ENCODE results near the gene PSMD9. TPM values are rescaled to one million over a fixed set of nuclear protein-coding genes. Genes with fewer than 3 reads are reported as not detected.

The PSMD9 gene
- total and polyA plus RNA-seq, 5 donors from 2014 or later = 52.9 to 106 (median 86.6) TPM

GRCh38 chr12:121947981-121948380 lies 59.4 kb downstream of the PSMD9 start:
- H3K27me3 ChIP-seq (ENCODE audit: control insufficient read depth, insufficient read depth, low read length) = no peaks in the 10 kb centered on the region
- H3K4me3 Mint-ChIP-seq = no peak overlapping the region
- no peaks in the 10 kb centered on the region for H3K9me3 ChIP-seq (ENCODE audit: control insufficient read depth in 2 of 2, low read length in 2 of 2)
- peaks cover 10% of the 10 kb centered on the region for H3K27me3 Mint-ChIP-seq
- no peak for DNase-seq
- no peak overlapping the region for H3K27ac ChIP-seq (ENCODE audit: insufficient read depth, low read length, poor library complexity, severe bottlenecking)
- ATAC-seq (ENCODE audit: low read depth in 2 of 2) = no peak
- no peaks in the 10 kb centered on the region for H3K4me1 Mint-ChIP-seq
- no peaks in the 10 kb centered on the region for H3K36me3 Mint-ChIP-seq
- no peaks in the 10 kb centered on the region for H3K4me1 ChIP-seq (ENCODE audit: control insufficient read depth, insufficient read depth, low read length, poor library complexity, severe bottlenecking)
- no peaks in the 10 kb centered on the region for H3K36me3 ChIP-seq (ENCODE audit: control insufficient read depth, insufficient read depth, low read length)
- H3K4me3 ChIP-seq (ENCODE audit: low read depth, low read length) = no peak overlapping the region
- no peak overlapping the region for H3K27ac Mint-ChIP-seq
- H3K9me3 Mint-ChIP-seq = peaks cover 0 to 2% (median 0%) of the 10 kb centered on the region in 7 donors

GRCh38 chr12:121949648-121950397 lies 61.2 kb downstream of the PSMD9 start:
- no peak for ATAC-seq (ENCODE audit: low read depth in 2 of 2)
- Histone ChIP-seq H3K27me3 (ENCODE audit: control insufficient read depth, insufficient read depth, low read length) (no peaks in the 10 kb centered on the region), H3K36me3 (ENCODE audit: control insufficient read depth, insufficient read depth, low read length) (no peaks in the 10 kb centered on the region), H3K9me3 (ENCODE audit: control insufficient read depth in 2 of 2, low read length in 2 of 2) (no peaks in the 10 kb centered on the region), H3K4me1 (ENCODE audit: control insufficient read depth, insufficient read depth, low read length, poor library complexity, severe bottlenecking) (no peaks in the 10 kb centered on the region), H3K4me3 (ENCODE audit: low read depth, low read length) (no peak overlapping the region), H3K27ac (ENCODE audit: insufficient read depth, low read length, poor library complexity, severe bottlenecking) (no peak overlapping the region)
- H3K4me3 Mint-ChIP-seq = no peak overlapping the region
- no peaks in the 10 kb centered on the region for H3K4me1 Mint-ChIP-seq
- no peak overlapping the region for H3K27ac Mint-ChIP-seq
- H3K27me3 Mint-ChIP-seq = peaks cover 10% of the 10 kb centered on the region
- no peaks in the 10 kb centered on the region for H3K36me3 Mint-ChIP-seq
- H3K9me3 Mint-ChIP-seq = peaks cover 0 to 2% (median 0%) of the 10 kb centered on the region in 7 donors
- DNase-seq = no peak

- no peak for DNase-seq
- no peak for ATAC-seq (ENCODE audit: low read depth in 2 of 2)
- Mint-ChIP-seq H3K4me1 (no peaks in the 10 kb centered on the region), H3K4me3 (no peak overlapping the region), H3K9me3 (no peaks in the 10 kb centered on the region), H3K27ac (no peak overlapping the region), H3K27me3 (peaks cover 16% of the 10 kb centered on the region), H3K36me3 (no peaks in the 10 kb centered on the region)
- H3K4me1 ChIP-seq (ENCODE audit: control insufficient read depth, insufficient read depth, low read length, poor library complexity, severe bottlenecking) = no peaks in the 10 kb centered on the region
- no peaks in the 10 kb centered on the region for H3K9me3 ChIP-seq (ENCODE audit: control insufficient read depth in 2 of 2, low read length in 2 of 2)
- no peaks in the 10 kb centered on the region for H3K27me3 ChIP-seq (ENCODE audit: control insufficient read depth, insufficient read depth, low read length)
- H3K36me3 ChIP-seq (ENCODE audit: control insufficient read depth, insufficient read depth, low read length) = no peaks in the 10 kb centered on the region
- H3K27ac ChIP-seq (ENCODE audit: insufficient read depth, low read length, poor library complexity, severe bottlenecking) = no peak overlapping the region
- no peak overlapping the region for H3K4me3 ChIP-seq (ENCODE audit: low read depth, low read length)
Observed at GRCh38 chr12:121953117-121953692, 64.6 kb downstream of the PSMD9 start.

GRCh38 chr12:121953695-121954094 lies 65.1 kb downstream of the PSMD9 start:
- Mint-ChIP-seq H3K4me3 (no peak overlapping the region), H3K27ac (no peak overlapping the region), H3K9me3 (no peaks in the 10 kb centered on the region), H3K4me1 (no peaks in the 10 kb centered on the region), H3K27me3 (peaks cover 16% of the 10 kb centered on the region), H3K36me3 (no peaks in the 10 kb centered on the region)
- no peaks in the 10 kb centered on the region for H3K36me3 ChIP-seq (ENCODE audit: control insufficient read depth, insufficient read depth, low read length)
- no peak overlapping the region for H3K4me3 ChIP-seq (ENCODE audit: low read depth, low read length)
- no peak overlapping the region for H3K27ac ChIP-seq (ENCODE audit: insufficient read depth, low read length, poor library complexity, severe bottlenecking)
- no peaks in the 10 kb centered on the region for H3K9me3 ChIP-seq (ENCODE audit: control insufficient read depth in 2 of 2, low read length in 2 of 2)
- H3K27me3 ChIP-seq (ENCODE audit: control insufficient read depth, insufficient read depth, low read length) = no peaks in the 10 kb centered on the region
- DNase-seq (no peak), ATAC-seq (ENCODE audit: low read depth in 2 of 2) (no peak)
- no peaks in the 10 kb centered on the region for H3K4me1 ChIP-seq (ENCODE audit: control insufficient read depth, insufficient read depth, low read length, poor library complexity, severe bottlenecking)

- peaks cover 16% of the 10 kb centered on the region for H3K27me3 Mint-ChIP-seq
- H3K36me3 ChIP-seq (ENCODE audit: control insufficient read depth, insufficient read depth, low read length) = no peaks in the 10 kb centered on the region
- H3K9me3 ChIP-seq (ENCODE audit: control insufficient read depth in 2 of 2, low read length in 2 of 2) = no peaks in the 10 kb centered on the region
- H3K27ac Mint-ChIP-seq = peak overlapping the region in 1 of 3 donors; percentile 68
- H3K9me3 Mint-ChIP-seq = peaks cover 0 to 2% (median 0%) of the 10 kb centered on the region in 7 donors
- no peak overlapping the region for H3K27ac ChIP-seq (ENCODE audit: insufficient read depth, low read length, poor library complexity, severe bottlenecking)
- no peaks in the 10 kb centered on the region for H3K36me3 Mint-ChIP-seq
- no peak overlapping the region for H3K4me3 ChIP-seq (ENCODE audit: low read depth, low read length)
- H3K4me1 Mint-ChIP-seq = no peaks in the 10 kb centered on the region
- no peak for DNase-seq
- no peaks in the 10 kb centered on the region for H3K4me1 ChIP-seq (ENCODE audit: control insufficient read depth, insufficient read depth, low read length, poor library complexity, severe bottlenecking)
- no peak overlapping the region for H3K4me3 Mint-ChIP-seq
- H3K27me3 ChIP-seq (ENCODE audit: control insufficient read depth, insufficient read depth, low read length) = no peaks in the 10 kb centered on the region
- no peak for ATAC-seq (ENCODE audit: low read depth in 2 of 2)
Observed at GRCh38 chr12:121955258-121956237, 67.0 kb downstream of the PSMD9 start.

GRCh38 chr12:121957861-121958515 lies 69.4 kb downstream of the PSMD9 start:
- no peaks in the 10 kb centered on the region for H3K36me3 Mint-ChIP-seq
- no peak overlapping the region for H3K27ac ChIP-seq (ENCODE audit: insufficient read depth, low read length, poor library complexity, severe bottlenecking)
- no peak for ATAC-seq (ENCODE audit: low read depth in 2 of 2)
- H3K4me3 Mint-ChIP-seq = no peak overlapping the region
- DNase-seq = no peak
- H3K27me3 ChIP-seq (ENCODE audit: control insufficient read depth, insufficient read depth, low read length) = no peaks in the 10 kb centered on the region
- H3K4me3 ChIP-seq (ENCODE audit: low read depth, low read length) = no peak overlapping the region
- peaks cover 0 to 2% (median 0%) of the 10 kb centered on the region in 7 donors for H3K9me3 Mint-ChIP-seq
- no peaks in the 10 kb centered on the region for H3K9me3 ChIP-seq (ENCODE audit: control insufficient read depth in 2 of 2, low read length in 2 of 2)
- H3K4me1 Mint-ChIP-seq = no peaks in the 10 kb centered on the region
- H3K4me1 ChIP-seq (ENCODE audit: control insufficient read depth, insufficient read depth, low read length, poor library complexity, severe bottlenecking) = no peaks in the 10 kb centered on the region
- no peaks in the 10 kb centered on the region for H3K36me3 ChIP-seq (ENCODE audit: control insufficient read depth, insufficient read depth, low read length)
- no peak overlapping the region for H3K27ac Mint-ChIP-seq
- peaks cover 18% of the 10 kb centered on the region for H3K27me3 Mint-ChIP-seq

GRCh38 chr12:121958541-121959240 lies 70.1 kb downstream of the PSMD9 start:
- H3K36me3 ChIP-seq (ENCODE audit: control insufficient read depth, insufficient read depth, low read length) = no peaks in the 10 kb centered on the region
- H3K9me3 Mint-ChIP-seq = peaks cover 0 to 2% (median 0%) of the 10 kb centered on the region in 7 donors
- DNase-seq (no peak), ATAC-seq (ENCODE audit: low read depth in 2 of 2) (no peak)
- H3K27ac Mint-ChIP-seq = no peak overlapping the region
- no peaks in the 10 kb centered on the region for H3K36me3 Mint-ChIP-seq
- H3K4me1 ChIP-seq (ENCODE audit: control insufficient read depth, insufficient read depth, low read length, poor library complexity, severe bottlenecking) = no peaks in the 10 kb centered on the region
- no peak overlapping the region for H3K27ac ChIP-seq (ENCODE audit: insufficient read depth, low read length, poor library complexity, severe bottlenecking)
- no peaks in the 10 kb centered on the region for H3K9me3 ChIP-seq (ENCODE audit: control insufficient read depth in 2 of 2, low read length in 2 of 2)
- no peak overlapping the region for H3K4me3 ChIP-seq (ENCODE audit: low read depth, low read length)
- H3K4me3 Mint-ChIP-seq = no peak overlapping the region
- H3K27me3 Mint-ChIP-seq = peaks cover 18% of the 10 kb centered on the region
- H3K27me3 ChIP-seq (ENCODE audit: control insufficient read depth, insufficient read depth, low read length) = no peaks in the 10 kb centered on the region
- H3K4me1 Mint-ChIP-seq = no peaks in the 10 kb centered on the region
